C4-2B (cell line): Measurements from ENCODE around the gene CLDN17.

ENCODE experiments used
- ZFX ChIP-seq: fragments of 450-650 bp; IDR thresholded peaks from 2 replicates; pipeline ENCODE4 v1.6.1; 2017
- TF ChIP-seq, protein P1 (sequence below): fragments of 450-650 bp; conservative IDR thresholded peaks from 2 replicates; pipeline ENCODE4 v1.5.1; 2017; ENCODE audit warnings: mild to moderate bottlenecking

DNA sequence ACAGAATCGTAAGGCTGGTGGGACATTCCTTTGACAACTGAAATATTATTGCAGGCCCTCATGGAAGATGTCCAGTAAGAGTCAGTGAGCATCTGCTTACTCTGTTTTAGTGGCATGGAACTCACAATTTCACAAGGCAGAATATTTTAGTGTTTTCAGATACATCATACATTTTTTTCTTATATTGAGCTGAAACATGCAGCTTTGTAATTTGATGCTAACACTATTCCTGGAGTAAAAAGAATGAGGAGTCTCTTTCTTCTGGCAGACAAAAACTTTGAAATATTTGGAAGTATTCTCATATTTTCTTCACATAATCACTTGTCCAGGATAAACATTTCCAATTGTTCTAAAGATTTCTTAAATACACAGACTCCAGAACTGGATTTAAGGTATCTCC lies 17.7 kb downstream of the CLDN17 start:
- TF ChIP-seq, protein P1, sequence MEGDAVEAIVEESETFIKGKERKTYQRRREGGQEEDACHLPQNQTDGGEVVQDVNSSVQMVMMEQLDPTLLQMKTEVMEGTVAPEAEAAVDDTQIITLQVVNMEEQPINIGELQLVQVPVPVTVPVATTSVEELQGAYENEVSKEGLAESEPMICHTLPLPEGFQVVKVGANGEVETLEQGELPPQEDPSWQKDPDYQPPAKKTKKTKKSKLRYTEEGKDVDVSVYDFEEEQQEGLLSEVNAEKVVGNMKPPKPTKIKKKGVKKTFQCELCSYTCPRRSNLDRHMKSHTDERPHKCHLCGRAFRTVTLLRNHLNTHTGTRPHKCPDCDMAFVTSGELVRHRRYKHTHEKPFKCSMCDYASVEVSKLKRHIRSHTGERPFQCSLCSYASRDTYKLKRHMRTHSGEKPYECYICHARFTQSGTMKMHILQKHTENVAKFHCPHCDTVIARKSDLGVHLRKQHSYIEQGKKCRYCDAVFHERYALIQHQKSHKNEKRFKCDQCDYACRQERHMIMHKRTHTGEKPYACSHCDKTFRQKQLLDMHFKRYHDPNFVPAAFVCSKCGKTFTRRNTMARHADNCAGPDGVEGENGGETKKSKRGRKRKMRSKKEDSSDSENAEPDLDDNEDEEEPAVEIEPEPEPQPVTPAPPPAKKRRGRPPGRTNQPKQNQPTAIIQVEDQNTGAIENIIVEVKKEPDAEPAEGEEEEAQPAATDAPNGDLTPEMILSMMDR: no peak
- TF ChIP-seq ZFX: no peak
